ENCODE data around the gene TNPO3. TPM values are rescaled to one million over a fixed set of nuclear protein-coding genes. Genes with fewer than 3 reads are reported as not detected.

TNPO3 gene
- total and polyA plus RNA-seq, 12 donors, result 8.0 to 37.7 (median 29.6) TPM

DNA sequence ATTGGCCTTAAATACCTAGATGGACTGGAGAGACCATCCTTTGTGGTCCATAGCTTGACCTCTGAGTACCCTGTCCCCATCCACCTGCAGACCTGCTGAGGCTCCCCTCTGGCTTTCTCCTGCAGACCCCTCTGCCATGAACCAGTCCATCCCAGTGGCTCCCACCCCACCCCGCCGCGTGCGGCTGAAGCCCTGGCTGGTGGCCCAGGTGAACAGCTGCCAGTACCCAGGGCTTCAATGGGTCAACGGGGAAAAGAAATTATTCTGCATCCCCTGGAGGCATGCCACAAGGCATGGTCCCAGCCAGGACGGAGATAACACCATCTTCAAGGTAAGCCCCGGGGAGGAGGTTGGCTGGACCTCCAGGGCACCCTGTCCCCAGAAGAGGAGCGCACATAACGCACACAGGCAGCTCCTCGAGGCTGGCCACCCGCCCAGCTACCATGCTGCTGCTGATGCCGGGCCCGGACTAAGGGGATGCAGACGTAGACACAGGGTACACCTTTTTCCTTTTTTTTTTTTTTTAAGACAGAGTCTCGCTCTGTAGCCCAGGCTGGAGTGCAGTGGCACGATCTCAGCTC, 112.9 kb downstream of the TNPO3 start:
- 83 to 87% methylated on average over 16 of the region's 16 CpGs for WGBS, 2 donors
- Histone ChIP-seq H3K4me3 (no peak overlapping the region), H3K9me3 (no peaks in the 10 kb centered on the region), H3K4me1 (peaks cover 0 to 48% (median 12%) of the 10 kb centered on the region in 9 donors), H3K36me3 (peaks cover 0 to 23% (median 0%) of the 10 kb centered on the region in 9 donors), H3K27me3 (peaks cover 0 to 68% (median 38%) of the 10 kb centered on the region in 7 donors), H3K27ac (no peak overlapping the region)
- DNase-seq, result no peak
- TF ChIP-seq, protein P1, sequence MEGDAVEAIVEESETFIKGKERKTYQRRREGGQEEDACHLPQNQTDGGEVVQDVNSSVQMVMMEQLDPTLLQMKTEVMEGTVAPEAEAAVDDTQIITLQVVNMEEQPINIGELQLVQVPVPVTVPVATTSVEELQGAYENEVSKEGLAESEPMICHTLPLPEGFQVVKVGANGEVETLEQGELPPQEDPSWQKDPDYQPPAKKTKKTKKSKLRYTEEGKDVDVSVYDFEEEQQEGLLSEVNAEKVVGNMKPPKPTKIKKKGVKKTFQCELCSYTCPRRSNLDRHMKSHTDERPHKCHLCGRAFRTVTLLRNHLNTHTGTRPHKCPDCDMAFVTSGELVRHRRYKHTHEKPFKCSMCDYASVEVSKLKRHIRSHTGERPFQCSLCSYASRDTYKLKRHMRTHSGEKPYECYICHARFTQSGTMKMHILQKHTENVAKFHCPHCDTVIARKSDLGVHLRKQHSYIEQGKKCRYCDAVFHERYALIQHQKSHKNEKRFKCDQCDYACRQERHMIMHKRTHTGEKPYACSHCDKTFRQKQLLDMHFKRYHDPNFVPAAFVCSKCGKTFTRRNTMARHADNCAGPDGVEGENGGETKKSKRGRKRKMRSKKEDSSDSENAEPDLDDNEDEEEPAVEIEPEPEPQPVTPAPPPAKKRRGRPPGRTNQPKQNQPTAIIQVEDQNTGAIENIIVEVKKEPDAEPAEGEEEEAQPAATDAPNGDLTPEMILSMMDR (IDR thresholded peaks at IDR 0.05), result no peak
- no peak for ATAC-seq
- intact Hi-C loops (cut with DNase I), result no loop called here

DNA sequence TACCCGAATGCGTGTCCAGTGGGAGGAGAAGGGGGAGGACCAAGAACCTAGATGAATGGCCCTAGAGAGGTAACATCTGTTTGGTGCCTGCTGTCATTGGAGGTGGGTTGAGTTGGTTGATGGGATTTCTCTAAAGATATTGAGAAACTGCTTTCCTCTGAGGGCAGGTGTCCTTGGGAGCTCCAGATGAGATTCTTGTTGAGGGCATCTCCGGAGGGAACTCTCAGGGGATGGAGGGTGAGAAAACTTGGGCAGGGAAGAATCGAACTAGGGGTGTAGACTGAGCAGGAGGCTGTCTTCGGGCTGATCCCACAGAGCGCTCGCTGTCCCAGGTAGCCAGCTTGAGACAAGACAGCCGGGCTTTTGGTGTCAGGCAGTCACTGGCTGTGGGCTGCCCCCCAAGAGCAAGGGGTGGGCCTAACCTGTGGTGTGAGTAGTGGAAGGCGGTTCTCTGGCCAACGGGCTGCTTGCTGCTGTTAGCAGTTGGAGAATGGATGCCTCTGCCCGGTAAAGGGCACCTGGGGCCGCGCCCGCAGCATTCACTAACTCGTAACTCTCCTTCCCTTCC, 113.5 kb downstream of the TNPO3 start:
- intact Hi-C loops (cut with DNase I), result no loop called here
- peaks cover 0 to 68% (median 39%) of the 10 kb centered on the region in 7 donors for H3K27me3 ChIP-seq
- WGBS, 2 donors, result 81 to 84% methylated on average over 15 of the region's 15 CpGs
- ATAC-seq (no peak), DNase-seq (no peak)
- TF ChIP-seq, protein P1 (IDR thresholded peaks at IDR 0.05), result no peak
- H3K27ac ChIP-seq, result peak overlapping the region in 1 of 10 donors; percentile 89
- no peaks in the 10 kb centered on the region for H3K9me3 ChIP-seq
- peaks cover 0 to 50% (median 12%) of the 10 kb centered on the region in 9 donors for H3K4me1 ChIP-seq
- peaks cover 0 to 18% (median 0%) of the 10 kb centered on the region in 9 donors for H3K36me3 ChIP-seq
- peak overlapping the region in 2 of 10 donors; percentile 18 to 77 for H3K4me3 ChIP-seq

DNA sequence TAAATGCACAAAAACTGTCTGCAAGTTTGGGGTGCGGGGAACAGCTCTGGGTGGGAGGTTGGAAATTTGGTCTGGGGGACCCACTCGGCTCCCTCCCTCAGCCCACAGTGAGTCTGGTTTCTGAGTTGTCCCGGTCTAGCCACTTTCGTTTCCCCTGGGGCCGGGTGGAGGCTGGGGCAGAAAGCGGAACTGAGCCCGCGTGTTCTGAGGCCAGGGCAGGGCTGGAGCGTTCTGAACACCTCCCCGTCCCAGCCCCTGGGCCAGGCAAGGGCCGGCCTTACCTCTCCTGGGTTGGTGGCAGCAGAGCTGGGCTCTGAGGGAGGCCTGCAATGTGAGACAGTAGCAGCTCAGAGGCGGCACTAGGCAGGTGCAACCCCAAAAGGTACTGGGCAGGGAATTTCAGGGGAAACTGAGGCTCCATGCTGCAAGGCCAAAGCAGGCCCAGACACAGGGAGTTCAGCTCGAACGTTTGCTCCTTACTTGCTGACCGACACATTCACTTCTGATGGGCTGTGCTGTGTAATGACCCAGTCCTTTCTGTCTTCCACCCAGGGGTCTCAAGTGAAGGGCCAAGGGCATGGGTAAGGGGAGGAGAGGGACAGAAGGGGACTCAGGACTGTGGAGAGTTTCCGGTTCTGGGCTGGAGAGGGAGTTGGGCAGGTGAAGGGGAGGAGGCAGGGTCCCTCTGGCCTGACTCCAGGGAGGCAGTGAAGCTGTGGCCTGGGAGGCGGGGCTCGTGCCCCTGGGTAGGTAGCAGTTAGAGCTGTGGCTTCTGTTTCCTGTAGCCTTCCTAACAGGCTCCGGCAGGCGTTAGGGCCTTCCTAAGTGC, 114.2 kb downstream of the TNPO3 start:
- DNase-seq, result peak; percentile 45 to 69
- WGBS, 2 donors, result 76 to 82% methylated on average over 20 of the region's 20 CpGs
- Histone ChIP-seq H3K27ac (peak overlapping the region in 4 of 10 donors; percentile 34 to 89 (median 42)), H3K36me3 (peaks cover 0 to 11% (median 0%) of the 10 kb centered on the region in 9 donors), H3K9me3 (no peaks in the 10 kb centered on the region), H3K27me3 (peaks cover 0 to 68% (median 43%) of the 10 kb centered on the region in 7 donors), H3K4me3 (peak overlapping the region in 5 of 10 donors; percentile 26 to 77 (median 58)), H3K4me1 (peaks cover 0 to 51% (median 12%) of the 10 kb centered on the region in 9 donors)
- peak; percentile 48 to 83 (median 66) for ATAC-seq
- intact Hi-C loops (cut with DNase I), result no loop called here
- TF ChIP-seq, protein P1 (IDR thresholded peaks at IDR 0.05), result no peak

DNA sequence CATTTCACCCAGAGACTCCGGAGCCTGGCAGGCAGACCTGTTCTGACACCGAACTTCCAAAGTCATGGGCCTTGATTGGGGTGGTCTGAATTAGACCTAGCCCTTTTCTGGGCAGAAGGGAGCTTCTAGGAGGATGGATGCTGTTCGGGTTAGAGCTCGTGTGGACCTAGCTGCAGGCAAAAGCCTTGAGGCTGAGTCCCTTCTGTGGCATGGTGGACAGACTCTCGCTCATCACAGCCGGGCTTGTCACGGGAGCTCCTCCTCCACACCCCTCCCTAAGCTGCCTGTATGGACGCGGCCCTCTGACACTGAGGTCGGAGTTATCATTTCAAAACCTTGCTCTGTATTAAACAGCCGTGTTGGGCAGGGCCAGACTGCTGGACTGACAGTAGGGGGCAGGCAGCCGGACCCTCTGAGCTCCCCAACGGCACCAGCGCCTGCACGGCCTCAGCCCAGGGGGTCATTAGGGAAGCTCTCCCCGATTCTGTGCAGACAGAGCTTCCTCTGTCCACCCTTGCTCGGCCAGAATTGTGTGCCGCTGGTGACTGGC, 115.0 kb downstream of the TNPO3 start:
- H3K27me3 ChIP-seq, result peaks cover 0 to 71% (median 46%) of the 10 kb centered on the region in 7 donors
- H3K27ac ChIP-seq, result peak overlapping the region in 5 of 10 donors; percentile 6 to 89 (median 37)
- 75 to 79% methylated on average over 18 of the region's 18 CpGs for WGBS, 2 donors
- peak in 4 of 8 donors; percentile 17 to 38 (median 31) for ATAC-seq
- H3K36me3 ChIP-seq, result peaks cover 0 to 5% (median 0%) of the 10 kb centered on the region in 9 donors
- intact Hi-C loops (cut with DNase I), result no loop called here
- H3K4me3 ChIP-seq, result peak overlapping the region in 5 of 10 donors; percentile 26 to 77 (median 58)
- TF ChIP-seq, protein P1 (IDR thresholded peaks at IDR 0.05), result no peak
- no peak for DNase-seq
- peaks cover 0 to 59% (median 12%) of the 10 kb centered on the region in 9 donors for H3K4me1 ChIP-seq
- no peaks in the 10 kb centered on the region for H3K9me3 ChIP-seq
